ENCODE measurements around the gene COL24A1.
"Not testable (repeated sequence)": the region's sequence is repeated elsewhere in the genome, so short reads cannot be mapped to it uniquely, and the experiment has no call there.

The COL24A1 gene

GRCh38 chr1:85975912-85976371, 180.6 kb downstream of the COL24A1 start:
- TF ChIP-seq, protein P1, sequence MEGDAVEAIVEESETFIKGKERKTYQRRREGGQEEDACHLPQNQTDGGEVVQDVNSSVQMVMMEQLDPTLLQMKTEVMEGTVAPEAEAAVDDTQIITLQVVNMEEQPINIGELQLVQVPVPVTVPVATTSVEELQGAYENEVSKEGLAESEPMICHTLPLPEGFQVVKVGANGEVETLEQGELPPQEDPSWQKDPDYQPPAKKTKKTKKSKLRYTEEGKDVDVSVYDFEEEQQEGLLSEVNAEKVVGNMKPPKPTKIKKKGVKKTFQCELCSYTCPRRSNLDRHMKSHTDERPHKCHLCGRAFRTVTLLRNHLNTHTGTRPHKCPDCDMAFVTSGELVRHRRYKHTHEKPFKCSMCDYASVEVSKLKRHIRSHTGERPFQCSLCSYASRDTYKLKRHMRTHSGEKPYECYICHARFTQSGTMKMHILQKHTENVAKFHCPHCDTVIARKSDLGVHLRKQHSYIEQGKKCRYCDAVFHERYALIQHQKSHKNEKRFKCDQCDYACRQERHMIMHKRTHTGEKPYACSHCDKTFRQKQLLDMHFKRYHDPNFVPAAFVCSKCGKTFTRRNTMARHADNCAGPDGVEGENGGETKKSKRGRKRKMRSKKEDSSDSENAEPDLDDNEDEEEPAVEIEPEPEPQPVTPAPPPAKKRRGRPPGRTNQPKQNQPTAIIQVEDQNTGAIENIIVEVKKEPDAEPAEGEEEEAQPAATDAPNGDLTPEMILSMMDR (IDR thresholded peaks at IDR 0.05; ENCODE audit: low read depth, low read length, missing control alignments) = no peak
- in situ Hi-C loops (cut with HindIII; ENCODE audit: low sequenced_read_pairs) = no loop called here
- DNase-seq (ENCODE audit: low read depth) = no peak
- H3K4me3 ChIP-seq (ENCODE audit: low read depth, low read length) = no peak overlapping the region

DNA sequence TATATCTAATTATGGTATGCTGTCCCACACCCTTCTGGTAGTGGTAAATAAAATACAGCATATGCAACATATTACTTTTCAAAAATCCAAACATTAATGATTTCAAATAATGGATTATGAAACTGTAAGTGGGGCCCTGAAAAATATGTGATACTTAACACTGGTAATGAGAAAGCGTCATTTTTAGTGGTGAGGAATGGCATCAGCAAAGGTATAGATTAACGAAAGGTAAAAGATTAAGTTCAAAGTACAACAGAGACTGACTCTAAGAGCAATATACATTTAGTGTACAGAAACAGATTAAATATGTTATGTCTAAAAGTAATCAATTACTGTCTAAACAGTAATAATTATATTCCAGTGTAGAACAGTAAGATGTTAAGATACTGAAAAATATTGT, 194.1 kb downstream of the COL24A1 start:
- no peak for DNase-seq (ENCODE audit: low read depth)
- TF ChIP-seq, protein P1 (IDR thresholded peaks at IDR 0.05; ENCODE audit: low read depth, low read length, missing control alignments) = no peak
- in situ Hi-C loops (cut with HindIII; ENCODE audit: low sequenced_read_pairs) = no loop called here
- H3K4me3 ChIP-seq (ENCODE audit: low read depth, low read length) = no peak overlapping the region

- TF ChIP-seq, protein P1 (IDR thresholded peaks at IDR 0.05; ENCODE audit: low read depth, low read length, missing control alignments) = no peak
- no peak for DNase-seq (ENCODE audit: low read depth)
- H3K4me3 ChIP-seq (ENCODE audit: low read depth, low read length) = no peak overlapping the region
- in situ Hi-C loops (cut with HindIII; ENCODE audit: low sequenced_read_pairs) = no loop called here
Observed at GRCh38 chr1:85957760-85958159, 198.8 kb downstream of the COL24A1 start.

DNA sequence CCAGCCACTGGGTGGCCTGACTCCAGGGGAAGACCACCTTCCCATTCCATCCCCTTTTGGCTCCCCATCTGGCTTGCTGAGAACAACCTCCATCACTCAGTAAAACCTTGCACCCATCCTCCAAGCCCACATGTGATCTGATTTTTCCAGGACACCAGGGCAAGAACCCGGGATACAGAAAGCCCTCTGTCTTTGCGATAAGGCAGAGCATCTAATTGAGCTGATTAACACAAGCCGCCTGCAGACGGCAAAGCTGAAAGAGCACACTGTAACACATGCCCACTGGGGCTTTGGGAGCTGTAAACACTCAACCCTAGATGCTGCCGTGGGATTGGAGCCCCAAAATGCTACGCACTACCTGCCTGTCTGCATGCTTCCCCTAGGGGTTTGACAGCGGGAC, 201.4 kb downstream of the COL24A1 start:
- in situ Hi-C loops (cut with HindIII; ENCODE audit: low sequenced_read_pairs); H3K4me3 ChIP-seq (ENCODE audit: low read depth, low read length); DNase-seq (ENCODE audit: low read depth): not testable (repeated sequence)

GRCh38 chr1:85952460-85952859, 204.1 kb downstream of the COL24A1 start:
- no peak for DNase-seq (ENCODE audit: low read depth)

GRCh38 chr1:85947186-85947585, 209.4 kb downstream of the COL24A1 start:
- in situ Hi-C loops (cut with HindIII; ENCODE audit: low sequenced_read_pairs) = no loop called here
- TF ChIP-seq, protein P1 (IDR thresholded peaks at IDR 0.05; ENCODE audit: low read depth, low read length, missing control alignments) = no peak
- DNase-seq (ENCODE audit: low read depth) = no peak
- no peak overlapping the region for H3K4me3 ChIP-seq (ENCODE audit: low read depth, low read length)

More at GRCh38 chr1:85952460-85952859, 204.1 kb downstream of the COL24A1 start:
- TF ChIP-seq, protein P1 (IDR thresholded peaks at IDR 0.05; ENCODE audit: low read depth, low read length, missing control alignments) = no peak
- in situ Hi-C loops (cut with HindIII; ENCODE audit: low sequenced_read_pairs) = no loop called here
- H3K4me3 ChIP-seq (ENCODE audit: low read depth, low read length) = no peak overlapping the region

DNA sequence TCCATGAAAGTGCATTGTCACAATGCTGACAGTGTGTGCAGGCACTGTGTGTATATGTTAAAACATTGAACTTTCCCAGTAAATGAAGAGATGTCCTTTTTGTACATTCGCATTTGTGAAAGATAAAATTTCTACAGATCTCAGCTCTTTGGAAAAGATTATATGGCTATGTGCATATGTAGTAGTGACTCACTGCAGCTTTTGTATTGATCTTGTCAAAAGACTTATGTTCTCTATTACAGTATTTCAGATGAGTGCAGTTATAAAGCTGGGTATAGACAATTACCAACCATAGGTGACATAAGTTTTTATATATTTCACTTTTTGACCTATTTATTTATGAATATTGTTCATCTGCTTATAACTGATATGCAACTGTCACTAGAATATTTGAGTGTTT, 212.6 kb downstream of the COL24A1 start:
- H3K4me3 ChIP-seq (ENCODE audit: low read depth, low read length) = no peak overlapping the region
- TF ChIP-seq, protein P1 (IDR thresholded peaks at IDR 0.05; ENCODE audit: low read depth, low read length, missing control alignments) = no peak
- DNase-seq (ENCODE audit: low read depth) = no peak
- in situ Hi-C loops (cut with HindIII; ENCODE audit: low sequenced_read_pairs) = no loop called here
